Panc1 (cell line): ENCODE measurements around the gene CLASRP. TPM values are rescaled to one million over a fixed set of nuclear protein-coding genes. Genes with fewer than 3 reads are reported as not detected.

Experiments
- ATAC-seq: fragments of 200-7000 bp; cut with Tn5 transposase; 2 replicates; pipeline ENCODE4 v1.9.1; 2020; ENCODE audit warnings: mild to moderate bottlenecking, moderate library complexity
- BruUV-seq: library from RNA; stranded (reverse); fragments of 400-500 nt; replicated peaks from 2 replicates; lab custom pipeline; 2021; lab: Mats Ljungman, UMichigan
- CTCF ChIA-PET: fragments of 300-600 bp; sonication (Branson Sonifier 250); formaldehyde crosslinking; loops from one replicate; lab custom pipeline; 2022; ENCODE audit warnings: antibody characterized with exemption; lab: Charles Lee
- POLR2A ChIA-PET: fragments of 300-600 bp; sonication (Branson Sonifier 250); formaldehyde crosslinking; loops from one replicate; lab custom pipeline; 2022; ENCODE audit warnings: antibody characterized with exemption; lab: Charles Lee
- DNase-seq: peaks from one replicate; pipeline ENCODE4 v3.0.0-alpha.2; 2010; ENCODE audit warnings: low read depth, low spot score
- H3K27ac ChIP-seq: 2 replicates; pipeline ENCODE4 v1.5.1; 2011; ENCODE audit warnings: mild to moderate bottlenecking, low read length, inconsistent platforms
- H3K27me3 ChIP-seq: fragments of 200-500 bp; sonication (Bioruptor generic); 2 replicates; pipeline ENCODE4 v1.6.0; 2014; ENCODE audit warnings: low read length, inconsistent platforms; ENCODE audit not compliant: control insufficient read depth, insufficient read depth
- H3K36me3 ChIP-seq: fragments of 200-500 bp; sonication (Bioruptor generic); 2 replicates; pipeline ENCODE4 v1.5.1; 2014; ENCODE audit warnings: inconsistent platforms, mild to moderate bottlenecking, low read length, moderate library complexity; ENCODE audit not compliant: control insufficient read depth, insufficient read depth
- H3K4me1 ChIP-seq: 2 replicates; pipeline ENCODE4 v1.5.1; 2011; ENCODE audit warnings: inconsistent platforms, mild to moderate bottlenecking, low read length, moderate library complexity; ENCODE audit not compliant: control insufficient read depth, insufficient read depth
- H3K4me3 ChIP-seq, 2 experiments: 2 replicates each; pipeline ENCODE4 v1.5.1; 2011 to 2012; ENCODE audit warnings: low read depth in 2 of 2, low read length in 2 of 2, mild to moderate bottlenecking in 2 of 2, inconsistent platforms in 1 of 2, moderate library complexity in 1 of 2
- H3K9me3 ChIP-seq: fragments of 200-500 bp; sonication (Bioruptor generic); 2 replicates; pipeline ENCODE4 v1.5.1; 2014; ENCODE audit warnings: low read depth, mild to moderate bottlenecking, inconsistent platforms, low read length, moderate library complexity; ENCODE audit not compliant: control insufficient read depth, insufficient read depth
- CTCF ChIP-seq: fragments of 450-650 bp; IDR thresholded peaks from 2 replicates; pipeline ENCODE4 v1.5.1; 2017; ENCODE audit warnings: mild to moderate bottlenecking
- POLR2AphosphoS5 ChIP-seq: IDR thresholded peaks from 2 replicates; pipeline ENCODE4 v1.6.1; 2012; ENCODE audit warnings: mild to moderate bottlenecking, low read depth, low read length, moderate library complexity
- REST ChIP-seq, 2 experiments: IDR thresholded peaks; 2 replicates each; pipeline ENCODE4 v1.6.1; 2011 to 2012; ENCODE audit warnings: low read depth in 2 of 2, control low read depth in 1 of 2, low read length in 1 of 2, mild to moderate bottlenecking in 1 of 2, moderate library complexity in 1 of 2; ENCODE audit not compliant: insufficient read depth in 1 of 2
- SIN3A ChIP-seq: IDR thresholded peaks from 2 replicates; pipeline ENCODE4 v1.6.1; 2012; ENCODE audit warnings: low read depth, mild to moderate bottlenecking, low read length, moderate library complexity, borderline replicate concordance; ENCODE audit not compliant: insufficient read depth
- TCF7L2 ChIP-seq: IDR thresholded peaks from 2 replicates; pipeline ENCODE4 v1.6.1; 2011; ENCODE audit warnings: mild to moderate bottlenecking, low read depth, low read length, inconsistent platforms
- in situ Hi-C: cut with HindIII; loops from 2 replicates; pipeline ENCODE4 v1.10.0; 2016; ENCODE audit warnings: low sequenced_read_pairs, low pct_unique_long_range_greater_than_20kb
- intact Hi-C: fragments of 100-400 bp; cut with micrococcal nuclease; formaldehyde crosslinking; loops from one replicate; pipeline ENCODE4 v1.10.0; 2022; ENCODE audit not compliant: unreplicated experiment
- total RNA-seq: library from RNA; stranded (reverse); gene quantifications from one replicate; pipeline ENCODE4 v1.2.1, GENCODE V29; 2021; ENCODE audit not compliant: unreplicated experiment

Gene CLASRP
- total RNA-seq, 1 experiment from 2014 or later = 72.4 TPM

- in situ Hi-C loops = no loop called here
- ChIA-PET POLR2A (no interaction called here), CTCF (no interaction called here)
- TF ChIP-seq CTCF = no peak
- no peak for TF ChIP-seq SIN3A
- TF ChIP-seq REST (IDR thresholded peaks at IDR 0.05; ENCODE audit: insufficient read depth in 1 of 2, low read depth in 2 of 2, low read length in 1 of 2) = no peak
- no peak for TF ChIP-seq TCF7L2
- TF ChIP-seq POLR2AphosphoS5 = no peak
- Histone ChIP-seq H3K4me1 (no peaks in the 10 kb centered on the region), H3K27ac (no peak overlapping the region), H3K4me3 (no peak overlapping the region), H3K27me3 (no peaks in the 10 kb centered on the region), H3K36me3 (no peaks in the 10 kb centered on the region), H3K9me3 (no peaks in the 10 kb centered on the region)
- intact Hi-C loops = no loop called here
- BruUV-seq = no TSS peak
- DNase-seq (no peak), ATAC-seq (no peak)
These were observed 46.3 kb upstream of the CLASRP start for GRCh38 chr19:44992336-44993163.

- no peak for ATAC-seq
- POLR2A ChIA-PET = no interaction called here
- in situ Hi-C loops (no loop called here), intact Hi-C loops (no loop called here)
- no peaks in the 10 kb centered on the region for H3K4me1 ChIP-seq
- BruUV-seq = no TSS peak
- H3K9me3 ChIP-seq = no peaks in the 10 kb centered on the region
- TF ChIP-seq SIN3A (no peak), REST (IDR thresholded peaks at IDR 0.05; ENCODE audit: insufficient read depth in 1 of 2, low read depth in 2 of 2, low read length in 1 of 2) (no peak), TCF7L2 (no peak), CTCF (no peak), POLR2AphosphoS5 (no peak)
- CTCF ChIA-PET = interaction anchor here (0.7 kb wide), 1 partner anchor 22 kb away, joined by 5 read pairs; no protein-coding TSS in a partner anchor
- H3K4me3 ChIP-seq = no peak overlapping the region
- no peak for DNase-seq
- H3K27me3 ChIP-seq = no peaks in the 10 kb centered on the region
- H3K36me3 ChIP-seq = no peaks in the 10 kb centered on the region
- no peak overlapping the region for H3K27ac ChIP-seq
These were observed 45.3 kb upstream of the CLASRP start for GRCh38 chr19:44993526-44993925.
